Measurements from ENCODE around the gene PLEKHH1.

GRCh38 chr14:67555518-67556090 lies 22.5 kb downstream of the PLEKHH1 start:
- TF ChIP-seq SP2 (IDR thresholded peaks at IDR 0.05; ENCODE audit: extremely low read depth, low read depth, low read length, poor library complexity, severe bottlenecking), result no peak
- TF ChIP-seq CTCF (IDR thresholded peaks at IDR 0.05 in 2 of 3, conservative IDR thresholded peaks at IDR 0.05 in 1 of 3; ENCODE audit: insufficient read depth in 2 of 3, low read depth in 1 of 3, low read length in 3 of 3), result no peak
- TF ChIP-seq ZFP30 (CRISPR knock-in tag; IDR thresholded peaks at IDR 0.05; ENCODE audit: borderline replicate concordance), result no peak
- TF ChIP-seq HOMEZ (CRISPR knock-in tag; IDR thresholded peaks at IDR 0.05), result no peak
- no peak for TF ChIP-seq ZNF395 (CRISPR knock-in tag; IDR thresholded peaks at IDR 0.05)
- TF ChIP-seq MYC (IDR thresholded peaks at IDR 0.05; ENCODE audit: low read depth, low read length), result no peak
- no peak for TF ChIP-seq MYC (CRISPR knock-in tag; IDR thresholded peaks at IDR 0.05; ENCODE audit: borderline replicate concordance, low read depth)
- no peak for TF ChIP-seq HMG20B (CRISPR knock-in tag; IDR thresholded peaks at IDR 0.05)
- TF ChIP-seq NR2F6 (CRISPR knock-in tag; IDR thresholded peaks at IDR 0.05), result no peak

All from K562 (cell line).